Esophagus muscularis mucosa (tissue), 4 donors: Measurements from ENCODE around the gene ANO4. TPM values are rescaled to one million over a fixed set of nuclear protein-coding genes. Genes with fewer than 3 reads are reported as not detected.

Experiments
- DNase-seq: peaks from one replicate; pipeline ENCODE4 v3.0.0-alpha.2; 2017; ENCODE audit errors: extremely low spot score
- H3K27ac ChIP-seq, 4 donors: fragments of 200-600 bp; sonication (generic); replicated peaks in 1 of 4; 1 replicate in 3 of 4; 2 replicates in 1 of 4; pipeline ENCODE4 v1.5.1; 2016 to 2019; ENCODE audit warnings: mild to moderate bottlenecking in 1 of 4
- H3K27me3 ChIP-seq, 4 donors: fragments of 200-600 bp; sonication (generic); one replicate each; pipeline versions ENCODE4 v1.5.1 to v1.6.0; 2016 to 2019
- H3K36me3 ChIP-seq, 4 donors: fragments of 200-600 bp; sonication (generic); one replicate each; pipeline ENCODE4 v1.5.1; 2016 to 2019
- H3K4me1 ChIP-seq, 4 donors: fragments of 200-600 bp; sonication (generic); one replicate each; pipeline ENCODE4 v1.5.1; 2016 to 2019
- H3K4me3 ChIP-seq, 4 donors: fragments of 200-600 bp; sonication (generic); 1 replicate in 2 of 4; 2 replicates in 2 of 4; pipeline ENCODE4 v1.5.1; 2016 to 2019; ENCODE audit warnings: mild to moderate bottlenecking in 4 of 4, moderate library complexity in 1 of 4
- H3K9me3 ChIP-seq, 4 donors: fragments of 200-600 bp; sonication (generic); 1 replicate in 3 of 4; 2 replicates in 1 of 4; pipeline ENCODE4 v1.5.1; 2016 to 2019
- EP300 ChIP-seq: sonication (generic); formaldehyde crosslinking; IDR thresholded peaks from one replicate; pipeline ENCODE4 v1.6.1; 2017; ENCODE audit warnings: antibody characterized with exemption
- POLR2A ChIP-seq: fragments of 450-650 bp; IDR thresholded peaks from one replicate; pipeline ENCODE4 v1.6.1; 2017; ENCODE audit warnings: antibody characterized with exemption, moderate library complexity, mild to moderate bottlenecking, low read depth
- POLR2AphosphoS5 ChIP-seq, 2 donors: sonication (generic); formaldehyde crosslinking; IDR thresholded peaks; one replicate each; pipeline ENCODE4 v1.6.1; 2017; ENCODE audit warnings: antibody characterized with exemption in 2 of 2
- WGBS: methylation state at CpG from one replicate; pipeline ENCODE4 v1.1.5; 2018; 5-methylcytosine and 5-hydroxymethylcytosine counted together
- intact Hi-C: fragments of 100-400 bp; cut with DNase I; formaldehyde crosslinking; loops from one replicate; pipeline ENCODE4 v1.15.1; 2023
- total RNA-seq, 4 donors: library from RNA; depleted of rRNA; stranded (reverse); fragments of >200 nt; gene quantifications; one replicate each; pipeline versions ENCODE4 v1.1.0 to v1.2.1, GENCODE V29; 2016
- TF ChIP-seq, protein P1 (sequence below), 3 experiments: fragments of 200-600 bp in 2 of 3; fragments of 450-650 bp in 1 of 3; sonication (generic) in 2 of 3; IDR thresholded peaks; one replicate each; pipeline ENCODE4 v1.5.1; 2017 to 2019; ENCODE audit warnings: antibody characterized with exemption in 3 of 3, mild to moderate bottlenecking in 2 of 3, moderate library complexity in 1 of 3

Gene ANO4
- total RNA-seq, 4 donors from 2014 or later = 0.06 to 0.17 TPM; not detected in 2

DNA sequence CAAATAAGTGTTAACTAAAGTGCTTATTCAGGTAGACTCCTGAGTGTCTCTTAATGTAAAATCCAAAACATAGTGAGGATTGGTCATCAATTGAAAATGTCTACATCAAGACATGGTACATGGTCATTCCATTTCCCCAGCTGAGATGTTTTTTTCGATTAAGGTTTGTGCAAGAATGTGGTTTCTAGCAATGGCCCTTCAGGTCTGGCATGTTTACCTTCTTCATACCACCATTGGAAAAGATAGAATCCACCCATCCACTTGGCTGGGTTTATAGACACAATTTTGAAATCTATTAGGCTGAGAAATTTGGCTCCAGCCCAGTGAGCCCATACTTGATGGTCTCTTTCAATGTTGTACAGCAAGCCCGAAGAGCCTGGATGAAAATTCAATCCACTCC is 145.9 kb downstream of the ANO4 start:
- DNase-seq = no peak
- TF ChIP-seq POLR2AphosphoS5 (IDR thresholded peaks at IDR 0.05) (no peak), POLR2A (no peak), EP300 (no peak)
- TF ChIP-seq, protein P1, sequence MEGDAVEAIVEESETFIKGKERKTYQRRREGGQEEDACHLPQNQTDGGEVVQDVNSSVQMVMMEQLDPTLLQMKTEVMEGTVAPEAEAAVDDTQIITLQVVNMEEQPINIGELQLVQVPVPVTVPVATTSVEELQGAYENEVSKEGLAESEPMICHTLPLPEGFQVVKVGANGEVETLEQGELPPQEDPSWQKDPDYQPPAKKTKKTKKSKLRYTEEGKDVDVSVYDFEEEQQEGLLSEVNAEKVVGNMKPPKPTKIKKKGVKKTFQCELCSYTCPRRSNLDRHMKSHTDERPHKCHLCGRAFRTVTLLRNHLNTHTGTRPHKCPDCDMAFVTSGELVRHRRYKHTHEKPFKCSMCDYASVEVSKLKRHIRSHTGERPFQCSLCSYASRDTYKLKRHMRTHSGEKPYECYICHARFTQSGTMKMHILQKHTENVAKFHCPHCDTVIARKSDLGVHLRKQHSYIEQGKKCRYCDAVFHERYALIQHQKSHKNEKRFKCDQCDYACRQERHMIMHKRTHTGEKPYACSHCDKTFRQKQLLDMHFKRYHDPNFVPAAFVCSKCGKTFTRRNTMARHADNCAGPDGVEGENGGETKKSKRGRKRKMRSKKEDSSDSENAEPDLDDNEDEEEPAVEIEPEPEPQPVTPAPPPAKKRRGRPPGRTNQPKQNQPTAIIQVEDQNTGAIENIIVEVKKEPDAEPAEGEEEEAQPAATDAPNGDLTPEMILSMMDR (IDR thresholded peaks at IDR 0.05) = no peak
- H3K9me3 ChIP-seq = no peaks in the 10 kb centered on the region
- WGBS = 79% methylated on average over 2 of the region's 2 CpGs
- peaks cover 0 to 10% (median 0%) of the 10 kb centered on the region in 4 donors for H3K27me3 ChIP-seq
- intact Hi-C loops = no loop called here
- no peaks in the 10 kb centered on the region for H3K36me3 ChIP-seq
- no peaks in the 10 kb centered on the region for H3K4me1 ChIP-seq
- no peak overlapping the region for H3K4me3 ChIP-seq
- H3K27ac ChIP-seq = no peak overlapping the region

DNA sequence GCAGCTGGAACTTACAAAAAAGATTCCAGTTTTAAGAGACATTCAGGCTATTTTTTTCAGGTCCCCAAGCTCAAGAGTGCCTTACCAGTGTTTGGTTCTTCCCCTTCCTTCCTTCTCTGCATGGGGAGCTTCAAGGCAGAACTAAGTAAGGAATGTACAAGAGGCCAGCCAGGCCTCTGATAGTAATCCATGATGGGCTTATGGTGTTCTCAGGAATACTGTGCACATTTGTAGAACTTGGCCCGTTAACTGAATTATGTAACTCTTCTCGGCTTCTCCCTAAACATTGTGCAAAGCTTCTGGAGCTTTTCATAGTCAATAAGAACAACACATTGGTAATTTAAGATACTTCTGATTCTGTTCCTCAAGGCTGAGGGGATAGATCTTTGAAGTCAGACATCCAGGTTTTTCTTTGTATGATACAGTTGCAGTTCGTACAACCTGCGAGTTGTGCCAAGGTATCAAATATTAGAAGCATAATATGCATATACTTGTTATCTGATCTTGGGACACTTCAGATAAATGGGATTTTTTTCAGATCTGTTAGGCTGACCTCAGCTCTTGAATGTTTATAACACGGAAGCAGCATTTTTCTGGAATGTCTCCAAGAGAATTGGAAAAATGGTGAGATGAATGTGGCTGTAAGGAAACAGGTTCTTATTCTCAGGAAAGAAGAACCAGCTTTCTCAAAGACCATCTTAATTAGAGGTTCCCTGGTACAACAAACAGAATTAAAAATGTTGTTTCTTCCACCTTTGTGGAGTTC is 148.6 kb downstream of the ANO4 start:
- no peak for DNase-seq
- Histone ChIP-seq H3K27ac (no peak overlapping the region), H3K36me3 (no peaks in the 10 kb centered on the region), H3K4me3 (no peak overlapping the region), H3K9me3 (no peaks in the 10 kb centered on the region), H3K4me1 (no peaks in the 10 kb centered on the region), H3K27me3 (no peaks in the 10 kb centered on the region)
- intact Hi-C loops = no loop called here
- TF ChIP-seq, protein P1 (IDR thresholded peaks at IDR 0.05) = no peak
- TF ChIP-seq EP300 (no peak), POLR2A (no peak), POLR2AphosphoS5 (IDR thresholded peaks at IDR 0.05) (no peak)
- WGBS = 54% methylated on average over 5 of the region's 5 CpGs

DNA sequence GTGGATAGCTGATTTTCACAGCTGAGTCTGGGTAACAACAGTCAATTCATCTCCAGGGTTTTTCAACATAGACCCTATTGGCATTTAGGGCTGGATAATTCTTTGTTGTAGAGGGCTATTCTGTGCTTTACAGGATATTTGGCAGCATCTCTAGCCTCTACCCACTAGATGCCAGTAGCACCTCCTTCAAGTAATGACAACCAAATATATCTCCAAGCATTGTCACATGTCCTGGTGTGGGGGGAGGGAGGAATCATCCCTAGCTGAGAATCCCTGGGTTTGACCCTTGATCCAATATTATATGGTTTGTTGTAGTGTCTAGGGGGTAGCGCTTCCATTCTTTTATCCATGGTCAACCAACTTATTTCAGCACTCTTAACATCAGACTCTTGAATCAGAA is 157.2 kb downstream of the ANO4 start:
- no peaks in the 10 kb centered on the region for H3K36me3 ChIP-seq
- H3K9me3 ChIP-seq = no peaks in the 10 kb centered on the region
- TF ChIP-seq POLR2AphosphoS5 (IDR thresholded peaks at IDR 0.05) = no peak
- TF ChIP-seq, protein P1 (IDR thresholded peaks at IDR 0.05) = no peak
- no peak for TF ChIP-seq POLR2A
- no peak for TF ChIP-seq EP300
- 88% methylated on average over 1 of the region's 1 CpG for WGBS
- no peak overlapping the region for H3K4me3 ChIP-seq
- H3K27me3 ChIP-seq = peaks cover 0 to 4% (median 0%) of the 10 kb centered on the region in 4 donors
- DNase-seq = no peak
- intact Hi-C loops = no loop called here
- no peaks in the 10 kb centered on the region for H3K4me1 ChIP-seq
- no peak overlapping the region for H3K27ac ChIP-seq

DNA sequence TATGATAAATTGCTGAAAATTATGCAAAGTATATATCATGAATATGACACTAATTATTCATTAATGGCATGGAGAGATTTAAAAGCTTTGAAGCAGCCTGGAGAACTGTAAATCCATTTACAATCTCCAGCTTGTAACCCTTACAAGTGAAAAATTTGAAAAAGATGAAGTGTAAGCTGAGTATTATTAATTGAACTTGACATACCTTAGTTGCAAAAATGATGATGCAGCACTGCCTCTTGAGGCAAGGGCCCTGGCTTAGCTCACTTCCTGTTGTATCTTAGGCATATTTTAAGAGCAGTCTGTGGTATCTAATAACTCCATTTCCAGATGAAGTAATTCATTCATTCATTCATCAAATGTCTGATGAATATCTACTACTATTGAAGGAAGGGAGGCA is 158.6 kb downstream of the ANO4 start:
- TF ChIP-seq, protein P1 (IDR thresholded peaks at IDR 0.05) = no peak
- no peak for TF ChIP-seq POLR2A

DNA sequence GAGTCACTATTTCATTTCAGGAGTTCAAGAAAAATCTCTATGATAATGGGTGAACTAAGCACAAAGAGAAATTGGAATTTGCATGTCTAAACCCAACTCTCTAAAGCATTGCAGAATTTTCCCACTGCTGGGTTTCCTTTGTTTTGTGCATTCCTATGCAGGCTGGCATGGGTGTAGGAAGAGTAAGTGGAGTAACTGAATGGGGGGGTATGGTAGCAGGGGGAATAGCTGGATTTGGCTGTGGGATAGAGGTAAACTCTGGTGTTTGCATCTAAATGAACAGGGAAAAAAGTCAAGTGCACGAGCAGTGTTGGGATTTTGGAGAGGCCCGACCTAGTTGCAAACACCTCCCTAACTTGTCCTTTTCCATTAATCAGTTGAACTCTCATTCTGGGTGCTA is 159.1 kb downstream of the ANO4 start:
- DNase-seq = no peak
- Histone ChIP-seq H3K9me3 (no peaks in the 10 kb centered on the region), H3K36me3 (no peaks in the 10 kb centered on the region), H3K27me3 (peaks cover 0 to 4% (median 0%) of the 10 kb centered on the region in 4 donors), H3K4me1 (no peaks in the 10 kb centered on the region), H3K27ac (no peak overlapping the region), H3K4me3 (no peak overlapping the region)
- TF ChIP-seq EP300 = no peak
- TF ChIP-seq POLR2AphosphoS5 (IDR thresholded peaks at IDR 0.05) = no peak
- TF ChIP-seq, protein P1 (IDR thresholded peaks at IDR 0.05) = no peak
- no peak for TF ChIP-seq POLR2A
- intact Hi-C loops = no loop called here
- WGBS = 77% methylated on average over 2 of the region's 2 CpGs

More for the DNA sequence above, 158.6 kb downstream of the ANO4 start:
- DNase-seq = no peak
- H3K27me3 ChIP-seq = peaks cover 0 to 4% (median 0%) of the 10 kb centered on the region in 4 donors
- H3K9me3 ChIP-seq = no peaks in the 10 kb centered on the region
- H3K4me1 ChIP-seq = no peaks in the 10 kb centered on the region
- H3K36me3 ChIP-seq = no peaks in the 10 kb centered on the region
- intact Hi-C loops = no loop called here
- no peak overlapping the region for H3K4me3 ChIP-seq
- no peak overlapping the region for H3K27ac ChIP-seq
